Esophagus muscularis mucosa (tissue), 3 donors: ENCODE measurements around the gene PCYOX1L.
"Not testable (repeated sequence)": the region's sequence is repeated elsewhere in the genome, so short reads cannot be mapped to it uniquely, and the experiment has no call there.

Experiments
- POLR2A ChIP-seq: fragments of 450-650 bp; IDR thresholded peaks from one replicate; pipeline ENCODE4 v1.6.1; 2017; ENCODE audit warnings: antibody characterized with exemption, moderate library complexity, mild to moderate bottlenecking, low read depth
- TF ChIP-seq, protein P1 (sequence below), 3 experiments: fragments of 200-600 bp in 2 of 3; fragments of 450-650 bp in 1 of 3; sonication (generic) in 2 of 3; IDR thresholded peaks; one replicate each; pipeline ENCODE4 v1.5.1; 2017 to 2019; ENCODE audit warnings: antibody characterized with exemption in 3 of 3, mild to moderate bottlenecking in 2 of 3, moderate library complexity in 1 of 3

- TF ChIP-seq, protein P1, sequence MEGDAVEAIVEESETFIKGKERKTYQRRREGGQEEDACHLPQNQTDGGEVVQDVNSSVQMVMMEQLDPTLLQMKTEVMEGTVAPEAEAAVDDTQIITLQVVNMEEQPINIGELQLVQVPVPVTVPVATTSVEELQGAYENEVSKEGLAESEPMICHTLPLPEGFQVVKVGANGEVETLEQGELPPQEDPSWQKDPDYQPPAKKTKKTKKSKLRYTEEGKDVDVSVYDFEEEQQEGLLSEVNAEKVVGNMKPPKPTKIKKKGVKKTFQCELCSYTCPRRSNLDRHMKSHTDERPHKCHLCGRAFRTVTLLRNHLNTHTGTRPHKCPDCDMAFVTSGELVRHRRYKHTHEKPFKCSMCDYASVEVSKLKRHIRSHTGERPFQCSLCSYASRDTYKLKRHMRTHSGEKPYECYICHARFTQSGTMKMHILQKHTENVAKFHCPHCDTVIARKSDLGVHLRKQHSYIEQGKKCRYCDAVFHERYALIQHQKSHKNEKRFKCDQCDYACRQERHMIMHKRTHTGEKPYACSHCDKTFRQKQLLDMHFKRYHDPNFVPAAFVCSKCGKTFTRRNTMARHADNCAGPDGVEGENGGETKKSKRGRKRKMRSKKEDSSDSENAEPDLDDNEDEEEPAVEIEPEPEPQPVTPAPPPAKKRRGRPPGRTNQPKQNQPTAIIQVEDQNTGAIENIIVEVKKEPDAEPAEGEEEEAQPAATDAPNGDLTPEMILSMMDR (IDR thresholded peaks at IDR 0.05): not testable (repeated sequence)
- TF ChIP-seq POLR2A: not testable (repeated sequence)
Observed at GRCh38 chr5:149394996-149395395, 37.1 kb downstream of the PCYOX1L start.
